IMR-90 (cell line): Measurements from ENCODE around the gene PIK3C3. TPM values are rescaled to one million over a fixed set of nuclear protein-coding genes. Genes with fewer than 3 reads are reported as not detected.

Source experiments
- ATAC-seq: fragments of 200-7000 bp; cut with Tn5 transposase; 2 replicates; pipeline ENCODE4 v1.9.1; 2020; ENCODE audit warnings: low read depth, mild to moderate bottlenecking, moderate library complexity
- BruUV-seq: library from RNA; stranded (reverse); fragments of 400-500 nt; replicated peaks from 2 replicates; lab custom pipeline; 2021; lab: Mats Ljungman, UMichigan
- CTCF ChIA-PET: fragments of 300-600 bp; formaldehyde crosslinking; extraction: SDS; loops from one replicate; lab custom pipeline; 2021; ENCODE audit warnings: antibody characterized with exemption; lab: Yijun Ruan, JAX
- POLR2A ChIA-PET: fragments of 300-600 bp; sonication (Branson Sonifier 250); formaldehyde crosslinking; loops from one replicate; lab custom pipeline; 2022; ENCODE audit warnings: antibody characterized with exemption; ENCODE audit not compliant: unreplicated experiment; lab: Charles Lee
- DNase-seq: peaks from one replicate; pipeline ENCODE4 v3.0.0; 2013
- H2AFZ ChIP-seq: replicated peaks from 2 replicates; pipeline ENCODE3; 2013; ENCODE audit warnings: low read length, mild to moderate bottlenecking; ENCODE audit not compliant: poor library complexity
- H2AK5ac ChIP-seq: 2 replicates; pipeline ENCODE4 v1.6.1; 2013; ENCODE audit warnings: low read depth, low read length, inconsistent platforms
- H2AK9ac ChIP-seq: replicated peaks from 2 replicates; pipeline ENCODE3; 2013; ENCODE audit warnings: mild to moderate bottlenecking, low read depth, low read length, moderate library complexity; ENCODE audit not compliant: poor library complexity
- H2BK120ac ChIP-seq: 2 replicates; pipeline ENCODE4 v1.6.1; 2013; ENCODE audit warnings: low read depth, low read length, inconsistent platforms
- H2BK15ac ChIP-seq: 3 replicates; pipeline ENCODE4 v1.6.1; 2013; ENCODE audit warnings: low read depth, low read length, inconsistent platforms
- H2BK20ac ChIP-seq: 2 replicates; pipeline ENCODE4 v1.6.1; 2013; ENCODE audit warnings: low read depth, mild to moderate bottlenecking, inconsistent platforms, low read length, moderate library complexity
- H2BK5ac ChIP-seq: 2 replicates; pipeline ENCODE4 v1.6.1; 2013; ENCODE audit warnings: mild to moderate bottlenecking, low read depth, low read length, inconsistent platforms; ENCODE audit not compliant: poor library complexity, severe bottlenecking
- H3K14ac ChIP-seq: replicated peaks from 2 replicates; pipeline ENCODE4 v1.6.1; 2013; ENCODE audit warnings: low read depth, low read length, inconsistent platforms
- H3K18ac ChIP-seq: 2 replicates; pipeline ENCODE4 v1.6.1; 2013; ENCODE audit warnings: low read depth, low read length, control low read depth
- H3K23ac ChIP-seq: 2 replicates; pipeline ENCODE4 v1.6.1; 2013; ENCODE audit warnings: low read depth, low read length, inconsistent platforms
- H3K27ac ChIP-seq: 2 replicates; pipeline ENCODE4 v1.5.1; 2013; ENCODE audit warnings: mild to moderate bottlenecking, control low read depth, low read length; ENCODE audit not compliant: insufficient read depth
- H3K27me3 ChIP-seq: 2 replicates; pipeline ENCODE4 v1.6.1; 2013; ENCODE audit warnings: low read length; ENCODE audit not compliant: control insufficient read depth, insufficient read depth
- H3K36me3 ChIP-seq: 2 replicates; pipeline ENCODE4 v1.6.1; 2013; ENCODE audit warnings: low read length, mixed read lengths; ENCODE audit not compliant: control insufficient read depth, insufficient read depth
- H3K4ac ChIP-seq: 2 replicates; pipeline ENCODE4 v1.6.1; 2013; ENCODE audit warnings: low read depth, low read length, inconsistent platforms
- H3K4me1 ChIP-seq: 2 replicates; pipeline ENCODE4 v1.6.1; 2013; ENCODE audit warnings: low read length, mixed read lengths; ENCODE audit not compliant: control insufficient read depth, insufficient read depth
- H3K4me2 ChIP-seq: 2 replicates; pipeline ENCODE4 v1.6.1; 2013; ENCODE audit warnings: low read depth, mild to moderate bottlenecking, control low read depth, low read length, moderate library complexity
- H3K4me3 ChIP-seq: 2 replicates; pipeline ENCODE4 v1.5.1; 2013; ENCODE audit warnings: low read depth, mild to moderate bottlenecking, control low read depth, low read length, moderate library complexity; ENCODE audit not compliant: insufficient read depth
- H3K56ac ChIP-seq: 2 replicates; pipeline ENCODE4 v1.6.1; 2013; ENCODE audit warnings: low read length, inconsistent platforms; ENCODE audit not compliant: insufficient read depth; ENCODE audit errors: extremely low read depth
- H3K79me1 ChIP-seq, 2 experiments: 2 replicates each; pipeline ENCODE4 v1.6.1; 2013; ENCODE audit warnings: low read length in 2 of 2, inconsistent platforms in 1 of 2, low read depth in 1 of 2
- H3K9ac ChIP-seq: 2 replicates; pipeline ENCODE4 v1.6.1; 2013; ENCODE audit warnings: low read depth, low read length, control low read depth
- H3K9me1 ChIP-seq: 2 replicates; pipeline ENCODE4 v1.6.1; 2013; ENCODE audit warnings: low read length, inconsistent platforms; ENCODE audit not compliant: insufficient read depth
- H3K9me3 ChIP-seq: 2 replicates; pipeline ENCODE4 v1.6.1; 2013; ENCODE audit warnings: low read length; ENCODE audit not compliant: control insufficient read depth, insufficient read depth
- H4K20me1 ChIP-seq: 2 replicates; pipeline ENCODE4 v1.6.1; 2013; ENCODE audit warnings: low read length, inconsistent platforms; ENCODE audit not compliant: insufficient read depth
- H4K5ac ChIP-seq: 2 replicates; pipeline ENCODE4 v1.6.1; 2013; ENCODE audit warnings: mild to moderate bottlenecking, low read depth, low read length, control low read depth
- H4K8ac ChIP-seq, 2 experiments: 2 replicates each; pipeline ENCODE4 v1.6.1; 2013; ENCODE audit warnings: low read depth in 2 of 2, low read length in 2 of 2, control low read depth in 1 of 2, inconsistent platforms in 1 of 2
- H4K91ac ChIP-seq: 2 replicates; pipeline ENCODE4 v1.6.1; 2013; ENCODE audit warnings: low read depth, low read length, inconsistent platforms; ENCODE audit not compliant: insufficient read depth
- BHLHE40 ChIP-seq: fragments of 150-350 bp; IDR thresholded peaks from 2 replicates; pipeline ENCODE4 v1.6.1; 2016; ENCODE audit warnings: mild to moderate bottlenecking, low read depth, low read length
- CEBPB ChIP-seq: IDR thresholded peaks from 2 replicates; pipeline ENCODE4 v1.6.1; 2012; ENCODE audit warnings: low read depth, low read length, improper control_type of control experiment
- FOS ChIP-seq: fragments of 150-350 bp; IDR thresholded peaks from 2 replicates; pipeline ENCODE4 v1.6.1; 2016; ENCODE audit warnings: low read depth, low read length
- MAFK ChIP-seq: IDR thresholded peaks from 2 replicates; pipeline ENCODE4 v1.6.1; 2012; ENCODE audit warnings: low read depth, low read length, improper control_type of control experiment
- MXI1 ChIP-seq: IDR thresholded peaks from 2 replicates; pipeline ENCODE4 v1.6.1; 2012; ENCODE audit warnings: low read depth, mild to moderate bottlenecking, low read length, moderate library complexity, borderline replicate concordance
- NFE2L2 ChIP-seq: fragments of 150-350 bp; IDR thresholded peaks from 2 replicates; pipeline ENCODE4 v1.6.1; 2016; ENCODE audit warnings: low read depth, mild to moderate bottlenecking, low read length
- SMC3 ChIP-seq: fragments of 150-350 bp; IDR thresholded peaks from 2 replicates; pipeline ENCODE4 v1.6.1; 2016; ENCODE audit warnings: low read depth, mild to moderate bottlenecking, antibody characterized with exemption, low read length, moderate library complexity
- WGBS, 2 experiments: methylation state at CpG; one replicate each; pipeline versions ENCODE4 v1.1.5 to v1.1.7; 2013; ENCODE audit warnings: missing lambda C conversion rate in 2 of 2; ENCODE audit not compliant: insufficient read length in 1 of 2; ENCODE audit errors: extremely low coverage in 2 of 2; 5-methylcytosine and 5-hydroxymethylcytosine counted together
- dilution Hi-C: fragments of 300-500 bp; cut with HindIII; formaldehyde crosslinking; loops from one replicate; pipeline ENCODE4 v1.14.3; 2018; ENCODE audit warnings: low sequenced_read_pairs; ENCODE audit not compliant: unreplicated experiment
- in situ Hi-C: fragments of 300-500 bp; cut with MboI; formaldehyde crosslinking; loops from 3 replicates; pipeline ENCODE4 v1.14.3; 2019; ENCODE audit warnings: low sequenced_read_pairs, inconsistent platforms, mixed read lengths
- intact Hi-C: fragments of 100-400 bp; cut with micrococcal nuclease; formaldehyde crosslinking; loops from 2 replicates; pipeline ENCODE4 v1.10.0; 2022
- polyA plus RNA-seq, 3 experiments: library from polyadenylated mRNA; depleted of rRNA; stranded (reverse); fragments of >200 nt; gene quantifications; 2 replicates each; pipeline ENCODE4 v1.2.3, GENCODE V29; 2012; ENCODE audit warnings: low replicate concordance in 1 of 3
- total RNA-seq: library from RNA; depleted of rRNA; stranded (reverse); fragments of >200 nt; gene quantifications from 2 replicates; pipeline ENCODE4 v1.2.3, GENCODE V29; 2012

The PIK3C3 gene
- total and polyA plus RNA-seq, 2 of the 4 experiments (the other 2 are of a cell fraction) = 41.2 to 57.2 TPM

GRCh38 chr18:42024131-42024530, 69.1 kb downstream of the PIK3C3 start:
- Histone ChIP-seq H4K5ac (no peak overlapping the region), H3K9me1 (no peaks in the 10 kb centered on the region), H3K27ac (no peak overlapping the region), H3K14ac (no peak overlapping the region), H3K9me3 (no peaks in the 10 kb centered on the region), H3K18ac (no peak overlapping the region), H4K91ac (no peak overlapping the region), H2BK15ac (no peak overlapping the region), H3K4me1 (no peaks in the 10 kb centered on the region), H2AK5ac (no peak overlapping the region), H3K4me2 (no peak overlapping the region), H3K9ac (no peak overlapping the region), H2BK120ac (no peak overlapping the region), H2AK9ac (no peak overlapping the region), H3K27me3 (no peaks in the 10 kb centered on the region), H4K20me1 (no peaks in the 10 kb centered on the region), H3K36me3 (peaks cover 9% of the 10 kb centered on the region), H4K8ac (no peak overlapping the region), H2AFZ (no peak overlapping the region), H3K23ac (no peak overlapping the region), H2BK20ac (no peak overlapping the region), H3K56ac (no peak overlapping the region), H3K79me1 (0 out of 4 replicates have a peak, but pooled peaks cover 0 to under 1% of the 10 kb centered on the region in 2 experiments), H3K4ac (no peak overlapping the region), H2BK5ac (no peak overlapping the region), H3K4me3 (no peak overlapping the region)
- in situ Hi-C loops = no loop called here
- dilution Hi-C loops = no loop called here
- no peak for DNase-seq
- CTCF ChIA-PET = interaction anchor here (0.6 kb wide), 1 partner anchor 11 kb away, joined by 3 read pairs; no protein-coding TSS in a partner anchor
- no peak for ATAC-seq
- no TSS peak for BruUV-seq
- intact Hi-C loops = no loop called here
- POLR2A ChIA-PET = no interaction called here
- TF ChIP-seq MXI1 (no peak), SMC3 (no peak), MAFK (no peak), BHLHE40 (no peak), FOS (no peak), NFE2L2 (no peak), CEBPB (no peak)
- WGBS, 2 experiments = no CpG with 5 or more reads among the region's 1 CpG
